HG03442 (cell line): ENCODE results near the gene GSDMA.
"Not testable (repeated sequence)": the region's sequence is repeated elsewhere in the genome, so short reads cannot be mapped to it uniquely, and the experiment has no call there.

Experiments
- ATAC-seq: cut with Tn5 transposase; IDR thresholded peaks from one replicate; pipeline ENCODE4 v1.9.1; 2021; ENCODE audit warnings: mild to moderate bottlenecking, moderate library complexity; ENCODE audit not compliant: unreplicated experiment

GSDMA gene

DNA sequence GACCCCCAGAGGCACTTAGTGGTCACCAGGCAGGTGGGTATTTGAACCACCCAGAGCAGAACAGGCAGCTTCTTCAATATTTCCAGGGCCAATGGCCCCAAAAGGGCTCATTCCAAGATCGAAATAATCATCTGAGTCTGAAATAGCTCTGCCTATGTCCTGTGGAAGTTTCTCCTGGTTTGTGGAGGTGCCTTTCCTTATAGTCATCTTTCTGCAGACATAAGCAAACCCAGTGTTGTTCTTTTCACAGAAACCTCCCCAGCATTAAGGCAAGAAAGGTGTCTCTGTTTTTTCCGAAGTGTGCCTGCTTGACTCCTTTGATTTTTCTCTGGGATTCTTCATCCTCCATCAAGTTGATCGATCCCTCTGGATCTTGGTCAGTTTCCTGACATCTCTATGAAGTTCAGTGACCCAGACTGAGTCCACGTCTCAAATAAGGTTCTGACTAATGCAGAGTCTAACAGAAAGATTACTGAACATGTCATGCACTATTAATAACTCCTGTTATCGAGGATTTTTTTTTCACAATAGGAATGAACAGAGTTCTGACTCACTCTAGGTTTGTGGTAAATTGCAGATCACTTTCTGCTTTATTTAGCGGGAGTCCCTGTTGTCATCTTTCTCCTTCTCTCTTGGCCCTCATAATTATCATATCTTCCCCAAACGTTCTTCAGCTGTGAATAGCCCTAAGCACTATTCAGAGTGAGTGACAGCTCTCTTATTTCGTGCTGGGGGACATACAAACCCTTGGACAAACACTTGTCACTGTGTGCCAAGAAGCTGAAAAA, 33.8 kb upstream of the GSDMA start:
- no peak for ATAC-seq

- no peak for ATAC-seq
Observed at GRCh38 chr17:39929646-39930407, 33.0 kb upstream of the GSDMA start.

DNA sequence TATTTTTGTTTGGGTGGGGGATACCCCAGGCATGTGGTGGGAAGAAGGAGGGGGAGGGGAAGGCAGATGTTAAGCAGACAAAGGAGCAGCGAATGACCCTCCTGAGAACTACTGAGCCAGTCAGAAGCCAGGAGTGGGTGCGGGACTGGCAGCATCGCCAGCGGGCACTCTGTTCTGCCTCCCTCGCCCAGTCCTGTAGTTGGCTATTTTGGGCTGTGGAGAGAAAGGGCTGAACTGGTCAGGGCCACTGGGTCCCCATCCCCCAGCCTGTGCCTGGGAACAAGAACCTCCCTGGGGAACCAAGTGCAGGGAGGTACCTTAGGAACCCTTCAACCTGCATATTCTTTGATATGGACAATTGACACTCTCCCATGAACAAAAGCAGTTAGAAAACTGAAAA, 28.9 kb upstream of the GSDMA start:
- no peak for ATAC-seq

- ATAC-seq, result no peak
Observed at GRCh38 chr17:39934324-39934723, 28.5 kb upstream of the GSDMA start.

GRCh38 chr17:39935909-39936308, 26.9 kb upstream of the GSDMA start:
- no peak for ATAC-seq

DNA sequence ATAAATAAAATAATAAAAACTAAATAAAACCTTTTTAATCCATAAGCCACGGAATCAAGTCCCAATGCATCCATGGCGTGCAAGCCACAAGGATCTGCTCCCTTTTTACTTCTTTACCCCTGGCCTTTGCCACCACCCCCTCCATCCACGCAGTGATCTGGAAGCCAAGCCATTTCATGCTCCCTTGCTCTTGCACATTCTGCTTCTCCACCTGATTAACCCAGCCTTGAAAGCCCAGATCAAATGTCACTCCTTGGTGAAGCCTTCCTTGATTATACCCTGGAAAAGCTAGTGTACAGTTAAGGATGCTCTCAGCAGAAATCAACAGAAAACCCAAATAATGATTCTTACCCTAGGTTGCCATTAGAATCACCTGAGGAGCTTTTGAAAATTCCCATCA, 25.4 kb upstream of the GSDMA start:
- ATAC-seq, result no peak

DNA sequence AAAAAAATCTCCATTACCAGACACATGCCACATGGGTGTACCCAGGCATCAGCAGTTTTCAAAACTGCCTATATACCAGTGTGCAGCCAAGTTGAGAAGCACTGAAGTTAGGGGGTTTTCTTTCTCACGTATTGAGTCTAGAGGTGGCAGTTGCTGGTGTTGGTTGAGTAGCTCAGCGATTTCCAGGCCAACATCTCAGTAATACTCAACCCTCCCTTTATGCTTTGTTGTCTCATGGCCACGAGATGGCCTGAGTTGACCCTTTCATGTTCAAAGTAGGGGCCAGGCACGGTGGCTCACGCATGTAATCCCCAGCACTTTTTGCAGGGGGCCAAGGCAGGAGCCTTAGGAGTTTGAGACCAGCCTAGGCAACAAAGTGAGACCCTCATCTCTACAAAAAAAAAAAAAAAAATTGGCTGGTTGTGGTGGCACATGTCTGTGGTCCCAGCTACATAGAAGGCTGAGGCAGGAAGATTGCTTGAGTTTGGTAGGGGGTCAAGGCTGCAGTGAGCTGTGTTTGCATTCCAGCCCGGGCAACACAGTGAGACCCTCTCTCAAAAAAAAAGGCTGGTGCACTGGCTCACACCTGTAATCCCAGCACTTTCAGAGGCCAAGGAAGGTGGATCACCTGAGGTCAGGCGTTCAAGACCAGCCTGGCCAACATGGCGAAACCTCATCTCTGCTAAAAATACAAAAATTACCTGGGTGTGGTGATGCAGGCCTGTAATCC, 24.5 kb upstream of the GSDMA start:
- ATAC-seq, result no peak

DNA sequence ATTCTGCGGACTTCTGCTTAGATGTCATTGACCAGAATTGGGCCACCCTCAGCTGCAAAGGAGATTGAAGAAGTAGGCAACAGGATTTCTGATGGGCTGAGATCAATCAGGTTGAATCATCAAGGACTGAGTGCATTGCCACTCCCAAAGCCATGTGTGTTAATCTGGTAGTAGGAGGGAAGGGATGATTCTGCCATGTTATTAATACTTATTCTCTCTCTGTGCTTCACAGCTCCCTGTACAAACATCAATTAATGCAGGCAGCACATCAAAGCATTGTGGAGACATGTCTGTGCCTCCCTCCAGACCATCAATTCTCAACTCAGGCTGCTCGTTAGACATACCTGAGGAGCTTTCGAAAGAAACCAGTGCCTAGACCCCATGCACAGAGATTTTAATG, 23.7 kb upstream of the GSDMA start:
- ATAC-seq, result no peak

DNA sequence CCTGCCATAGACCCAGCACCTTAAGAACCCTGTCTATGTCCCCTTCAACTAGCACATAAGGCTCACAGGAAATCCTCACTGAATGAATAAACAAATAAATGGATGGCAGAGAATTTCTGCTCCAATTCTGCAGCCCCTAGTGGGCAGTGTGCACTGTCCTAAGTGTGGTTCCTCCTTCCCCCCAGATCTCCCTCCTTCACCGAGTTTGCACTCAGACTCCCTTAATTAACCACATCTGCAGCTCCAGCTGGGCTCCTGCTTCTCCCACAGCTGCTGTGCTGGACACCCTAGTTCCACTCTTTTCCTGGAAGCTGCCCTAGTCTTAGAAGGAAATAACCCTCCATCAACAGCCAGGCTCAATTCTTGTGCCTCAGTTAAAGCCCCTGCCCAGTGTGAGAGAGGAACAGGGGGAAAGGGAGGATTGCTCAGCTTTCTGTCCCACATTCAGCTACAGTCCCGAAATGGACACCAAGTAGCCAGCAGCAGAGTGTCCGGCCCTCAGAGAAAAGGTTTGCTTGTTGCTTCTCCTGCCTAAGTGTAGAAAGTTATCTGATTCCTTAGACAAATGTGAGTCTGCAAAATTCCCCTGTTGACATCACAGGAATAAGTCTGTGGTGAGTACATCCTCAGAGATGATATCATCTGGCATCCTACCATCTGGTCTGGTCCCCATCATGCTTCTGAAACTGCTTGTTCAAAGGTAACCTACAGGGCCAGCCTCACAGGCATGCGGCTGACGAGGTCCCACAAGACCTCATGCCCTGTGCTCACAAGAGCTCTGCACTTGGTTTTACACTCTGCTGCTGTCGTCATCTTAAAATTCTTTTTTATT, 23.0 kb upstream of the GSDMA start:
- ATAC-seq, result no peak

- no peak for ATAC-seq
Observed at GRCh38 chr17:39943702-39944392, 19.0 kb upstream of the GSDMA start.

GRCh38 chr17:39944393-39944711, 18.5 kb upstream of the GSDMA start:
- no peak for ATAC-seq

DNA sequence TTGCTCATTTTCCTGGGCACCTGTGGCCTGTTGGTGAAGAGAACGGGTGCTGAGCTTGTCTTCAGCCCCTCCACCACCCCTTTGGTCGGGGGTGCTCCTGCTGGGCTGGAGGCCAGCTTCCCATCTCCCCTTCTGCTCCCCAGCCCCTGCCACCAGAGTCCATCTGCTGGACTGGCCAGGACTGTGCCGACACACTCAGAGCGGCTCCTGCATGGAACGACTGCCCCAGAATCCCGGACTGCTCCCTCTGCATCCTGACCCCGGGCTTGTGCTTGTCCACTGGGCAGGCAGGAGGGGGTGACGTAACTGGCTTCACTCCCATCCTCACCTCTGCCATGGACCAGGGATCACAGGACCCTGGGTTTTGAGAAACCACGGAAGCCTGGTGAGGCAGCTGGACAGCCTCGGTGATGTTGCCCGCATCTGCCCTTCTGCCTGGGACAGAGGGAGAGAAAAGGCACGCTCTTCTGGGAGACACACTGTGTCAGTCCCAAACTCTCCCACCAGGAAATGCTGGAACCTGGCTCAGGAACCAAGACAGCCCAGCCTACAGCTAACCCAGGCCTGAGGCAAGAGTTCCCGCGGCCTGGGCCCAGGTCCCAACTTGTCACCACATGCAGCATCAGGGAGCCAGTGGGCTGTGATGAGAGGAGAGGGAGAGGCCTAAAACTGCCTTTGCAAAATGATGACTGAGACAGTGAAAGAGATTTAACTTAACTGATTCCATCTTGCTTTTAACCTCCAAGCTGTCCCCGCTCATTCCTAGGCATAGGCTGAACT, 16.1 kb upstream of the GSDMA start:
- ATAC-seq, result no peak

GRCh38 chr17:39948489-39948828, 14.3 kb upstream of the GSDMA start:
- not testable (repeated sequence) for ATAC-seq

DNA sequence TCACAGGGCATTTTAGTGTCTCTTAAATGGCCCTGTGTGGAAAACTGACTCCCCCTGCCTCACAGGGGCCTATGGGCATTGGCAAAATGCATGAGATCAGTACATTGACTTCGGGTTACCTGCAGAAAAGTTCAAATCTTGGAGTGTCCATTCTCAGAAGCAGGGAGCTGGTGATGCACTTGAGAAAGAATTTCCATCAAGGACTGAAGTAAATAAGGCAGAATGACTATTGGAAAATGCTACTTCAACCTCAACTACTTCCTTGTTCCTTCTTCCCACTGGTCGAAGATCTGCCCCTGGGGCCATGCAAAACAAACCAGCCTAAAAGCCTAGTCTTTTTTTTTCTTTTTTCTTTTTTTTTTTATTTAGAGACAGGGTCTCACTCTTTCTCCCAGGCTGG, 13.8 kb upstream of the GSDMA start:
- no peak for ATAC-seq

DNA sequence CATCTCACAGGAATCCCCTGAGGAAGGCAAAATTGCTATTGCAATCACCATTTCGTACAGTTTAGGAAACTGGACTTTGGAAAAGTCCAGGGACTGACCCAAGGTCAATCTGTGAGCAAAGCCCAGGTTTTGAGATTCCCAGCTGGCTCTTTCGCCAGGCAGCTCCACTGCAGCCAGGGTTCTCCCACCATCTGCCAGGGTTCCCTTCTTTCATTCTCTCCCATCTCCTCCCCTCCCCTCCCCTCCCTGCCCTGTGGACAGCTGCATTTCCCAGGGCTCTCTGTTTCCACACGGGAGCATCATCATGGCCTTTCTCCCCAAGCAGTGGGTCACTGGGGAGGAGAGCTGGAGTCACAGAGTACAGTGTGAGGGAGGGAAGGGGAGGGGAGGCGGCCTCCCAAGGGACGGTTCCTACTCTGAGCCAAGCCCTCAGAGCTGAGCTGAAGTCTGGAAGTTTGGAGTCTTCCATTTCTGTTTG, 11.9 kb upstream of the GSDMA start:
- ATAC-seq, result no peak

- ATAC-seq, result no peak
Observed at GRCh38 chr17:39951924-39952679, 10.7 kb upstream of the GSDMA start.

DNA sequence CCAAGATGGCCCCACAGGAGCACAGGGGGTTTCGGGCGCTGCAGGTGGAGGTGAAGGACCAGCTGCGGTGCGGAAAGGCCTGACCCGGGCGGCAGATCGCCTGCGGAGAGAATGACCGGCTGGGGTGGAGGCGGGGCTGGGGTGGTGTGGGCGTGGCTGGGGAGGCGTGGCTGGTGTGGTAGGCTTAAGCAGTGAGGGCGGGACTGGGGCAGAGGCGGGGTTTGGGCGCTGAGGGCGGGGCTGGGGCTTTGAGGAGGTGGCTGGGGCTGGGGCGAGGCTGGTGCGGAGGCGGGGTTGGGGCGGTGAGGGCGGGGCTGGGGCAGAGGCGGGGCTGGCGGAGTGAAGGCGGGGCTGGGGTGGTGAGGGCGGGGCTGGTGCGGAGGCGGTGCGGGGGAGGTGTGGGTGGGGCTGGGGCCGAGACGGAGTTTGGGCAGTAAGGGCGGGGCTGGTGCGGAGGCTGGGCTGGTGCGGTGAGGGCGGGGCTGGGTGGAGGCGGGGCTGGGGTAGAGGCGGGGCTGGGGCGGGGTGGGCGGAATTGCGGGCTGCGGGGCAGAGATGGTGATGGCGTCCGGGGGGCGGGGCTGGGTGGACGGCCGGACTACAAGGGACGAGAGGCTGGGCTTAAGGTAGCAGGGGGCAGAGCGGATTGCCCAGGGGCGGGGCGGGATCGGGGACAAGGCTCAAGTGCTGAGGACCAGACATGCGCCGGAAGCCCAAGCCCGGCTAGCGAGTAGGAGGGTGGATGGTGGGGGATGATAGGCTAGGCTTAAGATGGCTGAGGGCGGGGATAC, 9.9 kb upstream of the GSDMA start:
- peak; percentile 56 for ATAC-seq

- no peak for ATAC-seq
Observed at GRCh38 chr17:39953471-39953888, 9.3 kb upstream of the GSDMA start.
